HL-60 (cell line): Measurements from ENCODE around the gene ADAMTS17.

Experiments
- GABPA ChIP-seq: IDR thresholded peaks from 2 replicates; pipeline ENCODE4 v1.6.1; 2012; ENCODE audit warnings: low read depth
- POLR2AphosphoS5 ChIP-seq: IDR thresholded peaks from 2 replicates; pipeline ENCODE4 v1.6.1; 2012; ENCODE audit warnings: low read depth
- REST ChIP-seq: IDR thresholded peaks from 2 replicates; pipeline ENCODE4 v1.6.1; 2012; ENCODE audit warnings: low read depth; ENCODE audit not compliant: insufficient replicate concordance
- SPI1 ChIP-seq: IDR thresholded peaks from 2 replicates; pipeline ENCODE4 v1.6.1; 2012; ENCODE audit warnings: low read depth, mild to moderate bottlenecking, borderline replicate concordance
- TF ChIP-seq, protein P1 (sequence below): IDR thresholded peaks from one replicate; pipeline ENCODE4 v1.5.1; 2011; ENCODE audit warnings: low read length, control low read depth, inconsistent platforms; ENCODE audit not compliant: insufficient read depth

DNA sequence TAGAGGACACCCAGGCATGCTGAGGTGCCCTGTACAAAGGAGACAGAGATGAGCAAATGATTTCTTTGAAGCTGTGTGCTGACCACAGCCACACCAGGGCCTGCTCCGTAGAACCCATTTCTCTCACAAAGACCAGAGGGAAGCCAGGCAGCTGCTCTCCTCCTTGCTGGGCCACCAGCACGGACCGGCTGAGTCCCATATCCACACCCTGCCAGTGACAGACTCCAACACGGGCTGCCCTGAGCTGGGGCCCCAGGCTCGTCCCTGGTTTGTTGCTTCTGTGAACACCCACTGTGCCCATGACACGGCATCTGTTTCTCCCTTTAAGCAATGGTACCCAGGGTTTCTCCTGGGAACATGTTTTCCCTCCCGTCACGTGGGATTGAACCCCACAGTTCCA, 284.5 kb downstream of the ADAMTS17 start:
- TF ChIP-seq POLR2AphosphoS5 (no peak), REST (no peak), GABPA (no peak), SPI1 (no peak)
- TF ChIP-seq, protein P1, sequence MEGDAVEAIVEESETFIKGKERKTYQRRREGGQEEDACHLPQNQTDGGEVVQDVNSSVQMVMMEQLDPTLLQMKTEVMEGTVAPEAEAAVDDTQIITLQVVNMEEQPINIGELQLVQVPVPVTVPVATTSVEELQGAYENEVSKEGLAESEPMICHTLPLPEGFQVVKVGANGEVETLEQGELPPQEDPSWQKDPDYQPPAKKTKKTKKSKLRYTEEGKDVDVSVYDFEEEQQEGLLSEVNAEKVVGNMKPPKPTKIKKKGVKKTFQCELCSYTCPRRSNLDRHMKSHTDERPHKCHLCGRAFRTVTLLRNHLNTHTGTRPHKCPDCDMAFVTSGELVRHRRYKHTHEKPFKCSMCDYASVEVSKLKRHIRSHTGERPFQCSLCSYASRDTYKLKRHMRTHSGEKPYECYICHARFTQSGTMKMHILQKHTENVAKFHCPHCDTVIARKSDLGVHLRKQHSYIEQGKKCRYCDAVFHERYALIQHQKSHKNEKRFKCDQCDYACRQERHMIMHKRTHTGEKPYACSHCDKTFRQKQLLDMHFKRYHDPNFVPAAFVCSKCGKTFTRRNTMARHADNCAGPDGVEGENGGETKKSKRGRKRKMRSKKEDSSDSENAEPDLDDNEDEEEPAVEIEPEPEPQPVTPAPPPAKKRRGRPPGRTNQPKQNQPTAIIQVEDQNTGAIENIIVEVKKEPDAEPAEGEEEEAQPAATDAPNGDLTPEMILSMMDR: no peak
